Pons (tissue), 1 donor: Measurements from ENCODE around the gene JAGN1.
A peak's percentile ranks its signal among the peaks of the same experiment; 100 is the strongest.
"Not testable (repeated sequence)": the region's sequence is repeated elsewhere in the genome, so short reads cannot be mapped to it uniquely, and the experiment has no call there.

Experiments used
- DNase-seq: peaks from one replicate; pipeline ENCODE4 v3.0.0-alpha.2; 2016; ENCODE audit warnings: low spot score

JAGN1 gene

DNA sequence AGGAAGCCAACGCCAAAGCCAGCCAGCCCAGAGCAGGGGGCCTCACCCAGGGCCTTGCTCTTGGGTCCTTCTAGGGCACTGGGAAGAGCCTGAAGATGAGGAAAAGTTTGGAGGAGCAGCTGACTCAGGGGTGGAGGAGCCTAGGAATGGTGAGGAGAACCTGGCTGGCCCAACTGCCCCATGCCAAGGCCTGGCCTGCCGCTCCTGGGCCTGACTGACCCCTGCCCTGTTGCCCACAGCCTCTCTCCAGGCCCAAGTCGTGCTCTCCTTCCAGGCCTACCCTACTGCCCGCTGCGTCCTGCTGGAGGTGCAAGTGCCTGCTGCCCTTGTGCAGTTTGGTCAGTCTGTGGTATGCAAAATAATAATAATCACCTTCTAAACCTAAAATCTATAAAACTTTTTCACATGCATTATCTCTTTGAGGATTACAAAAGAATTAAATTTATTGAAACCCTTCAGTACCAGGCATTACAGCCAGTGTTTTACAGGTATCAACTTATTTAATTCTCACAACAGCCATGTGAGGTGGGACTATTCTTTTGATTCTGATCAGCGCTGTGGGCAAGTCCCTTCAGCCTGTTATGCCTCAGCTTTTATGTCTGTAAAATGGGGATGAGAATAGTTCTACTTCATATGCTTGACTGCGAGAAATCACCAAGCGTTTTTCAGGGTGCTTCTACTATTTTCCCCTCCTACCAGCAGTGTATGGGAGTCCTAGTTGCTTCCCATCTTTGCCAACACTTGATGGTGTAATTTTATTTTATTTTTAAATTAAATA, 28.0 kb downstream of the JAGN1 start:
- no peak for DNase-seq

DNA sequence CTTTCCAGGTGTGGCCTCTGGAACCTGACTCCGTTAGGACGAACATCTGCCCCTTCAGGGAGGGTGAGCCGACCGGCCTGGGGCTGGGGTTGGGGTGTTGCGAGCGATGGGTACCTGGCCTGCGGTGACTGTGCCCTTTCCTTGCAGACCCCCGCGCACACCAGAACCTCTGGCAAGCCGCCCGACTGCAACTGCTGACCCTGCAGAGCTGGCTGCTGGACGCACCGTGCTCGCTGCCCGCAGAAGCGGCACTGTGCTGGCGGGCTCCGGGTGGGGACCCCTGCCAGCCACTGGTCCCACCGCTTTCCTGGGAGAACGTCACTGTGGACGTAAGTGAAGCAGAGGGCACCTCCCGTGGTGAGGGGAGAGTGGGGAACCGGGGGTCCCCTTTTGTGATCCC, 37.7 kb downstream of the JAGN1 start:
- DNase-seq = no peak

DNA sequence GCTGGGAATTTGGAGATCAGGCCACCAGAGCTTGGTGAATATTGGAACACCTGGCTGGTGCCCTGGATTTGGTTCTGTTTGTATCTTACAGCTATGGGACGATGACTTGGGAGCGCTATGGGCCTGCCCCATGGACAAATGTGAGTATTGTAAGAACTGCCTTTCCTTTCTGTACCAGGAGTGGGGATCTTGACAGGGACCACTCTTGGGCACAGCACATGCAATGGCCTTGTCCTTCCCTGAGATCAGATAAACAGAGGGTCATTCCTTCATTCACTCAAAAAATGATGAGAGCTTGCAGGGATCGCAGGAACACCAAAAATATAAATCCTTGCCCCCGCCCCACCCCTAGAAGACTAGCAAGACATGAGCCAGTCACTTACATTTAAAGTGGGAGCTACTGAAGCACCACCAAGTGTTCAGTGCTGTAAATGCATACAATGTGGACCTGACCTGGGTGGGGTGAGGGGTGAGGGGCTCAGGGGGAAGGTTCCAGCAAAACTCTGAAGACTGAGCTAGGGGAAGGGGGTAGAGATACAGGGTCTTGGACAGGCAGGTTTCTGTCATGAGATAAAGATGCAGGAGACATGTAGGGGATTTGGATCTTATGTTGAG, 40.5 kb downstream of the JAGN1 start:
- DNase-seq = no peak

DNA sequence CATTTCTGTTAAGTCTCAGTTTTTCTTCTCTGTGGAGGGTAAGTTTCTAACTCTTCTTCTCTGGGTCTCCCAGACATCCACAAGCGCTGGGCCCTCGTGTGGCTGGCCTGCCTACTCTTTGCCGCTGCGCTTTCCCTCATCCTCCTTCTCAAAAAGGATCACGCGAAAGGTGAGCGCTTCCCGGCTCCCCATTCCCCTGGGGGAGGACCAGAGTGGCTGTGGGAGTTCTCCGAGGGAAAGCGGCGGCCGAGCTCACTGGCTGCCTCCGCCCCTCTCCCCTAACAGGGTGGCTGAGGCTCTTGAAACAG, 42.1 kb downstream of the JAGN1 start:
- DNase-seq = no peak

DNA sequence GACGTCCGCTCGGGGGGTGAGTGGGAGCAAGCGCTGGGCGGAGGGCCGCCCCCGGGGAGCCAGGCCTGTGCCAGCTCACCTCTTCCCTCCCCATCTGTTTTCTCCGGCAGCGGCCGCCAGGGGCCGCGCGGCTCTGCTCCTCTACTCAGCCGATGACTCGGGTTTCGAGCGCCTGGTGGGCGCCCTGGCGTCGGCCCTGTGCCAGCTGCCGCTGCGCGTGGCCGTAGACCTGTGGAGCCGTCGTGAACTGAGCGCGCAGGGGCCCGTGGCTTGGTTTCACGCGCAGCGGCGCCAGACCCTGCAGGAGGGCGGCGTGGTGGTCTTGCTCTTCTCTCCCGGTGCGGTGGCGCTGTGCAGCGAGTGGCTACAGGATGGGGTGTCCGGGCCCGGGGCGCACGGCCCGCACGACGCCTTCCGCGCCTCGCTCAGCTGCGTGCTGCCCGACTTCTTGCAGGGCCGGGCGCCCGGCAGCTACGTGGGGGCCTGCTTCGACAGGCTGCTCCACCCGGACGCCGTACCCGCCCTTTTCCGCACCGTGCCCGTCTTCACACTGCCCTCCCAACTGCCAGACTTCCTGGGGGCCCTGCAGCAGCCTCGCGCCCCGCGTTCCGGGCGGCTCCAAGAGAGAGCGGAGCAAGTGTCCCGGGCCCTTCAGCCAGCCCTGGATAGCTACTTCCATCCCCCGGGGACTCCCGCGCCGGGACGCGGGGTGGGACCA, 42.6 kb downstream of the JAGN1 start:
- peak; percentile 61 for DNase-seq

DNA sequence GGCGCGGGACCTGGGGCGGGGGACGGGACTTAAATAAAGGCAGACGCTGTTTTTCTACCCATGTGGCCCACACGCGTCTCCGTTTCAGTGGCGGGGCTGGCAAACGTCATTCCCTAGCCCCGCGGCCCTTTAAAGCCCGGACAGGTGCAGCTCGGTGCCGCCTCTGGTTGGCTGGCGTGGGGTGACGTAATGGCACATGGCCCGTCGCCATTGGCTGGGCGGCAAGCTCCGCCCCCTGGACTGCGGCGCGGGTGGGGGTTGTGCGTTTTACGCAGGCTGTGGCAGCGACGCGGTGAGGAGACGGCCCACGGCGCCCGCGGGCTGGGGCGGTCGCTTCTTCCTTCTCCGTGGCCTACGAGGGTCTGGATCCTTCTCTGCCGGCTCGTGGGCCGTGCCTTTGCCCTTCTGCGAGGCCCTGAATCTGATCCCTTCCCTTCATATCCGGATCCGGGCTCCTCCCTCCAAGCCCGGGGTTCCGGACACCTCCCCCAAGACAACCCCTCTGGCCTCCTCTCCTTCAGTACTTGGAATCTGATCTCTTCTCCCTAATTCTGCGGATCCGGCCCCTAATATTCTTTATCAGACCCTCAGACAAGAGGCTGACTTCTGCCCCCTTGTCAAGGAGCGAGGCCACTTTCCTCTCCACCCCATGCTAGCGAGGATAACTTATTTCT, 43.3 kb downstream of the JAGN1 start, which contains the start of gene CRELD1:
TSS of gene CRELD1 (plus strand) at position 274 of the 674 bp plus-strand sequence. CDS start 605 bp downstream, outside the sequence.
- DNase-seq = peak; percentile 94

DNA sequence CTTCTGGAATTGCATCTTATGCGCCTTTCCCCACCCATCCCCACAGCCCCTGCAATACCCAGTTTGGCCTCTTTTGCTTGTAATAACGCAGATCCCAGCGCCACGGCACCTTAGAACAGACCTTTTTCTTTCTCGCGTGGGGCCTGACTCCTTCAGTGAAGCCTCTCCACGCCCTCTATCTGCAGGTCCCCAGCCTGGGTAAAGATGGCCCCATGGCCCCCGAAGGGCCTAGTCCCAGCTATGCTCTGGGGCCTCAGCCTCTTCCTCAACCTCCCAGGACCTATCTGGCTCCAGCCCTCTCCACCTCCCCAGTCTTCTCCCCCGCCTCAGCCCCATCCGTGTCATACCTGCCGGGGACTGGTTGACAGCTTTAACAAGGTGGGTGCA, 43.8 kb downstream of the JAGN1 start:
- no peak for DNase-seq

DNA sequence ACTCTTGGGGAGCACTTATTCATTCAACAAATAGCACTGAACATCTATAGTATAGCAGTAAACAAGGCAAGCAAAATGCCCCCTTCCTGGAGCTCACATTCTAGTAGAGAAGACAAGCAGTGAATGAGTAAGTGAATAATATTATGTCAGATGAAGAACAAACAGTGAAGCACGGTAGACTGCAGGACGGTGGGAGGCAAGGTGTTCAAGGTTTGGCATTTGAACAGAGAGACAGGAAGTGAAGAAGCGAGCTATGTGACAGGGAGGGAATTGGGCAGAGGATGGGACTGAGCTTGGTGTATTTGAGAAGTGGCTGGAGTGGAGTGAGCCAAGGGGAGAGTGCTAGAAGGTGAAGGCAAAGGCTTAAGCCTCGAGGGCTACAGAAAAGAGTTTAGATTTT, 44.6 kb downstream of the JAGN1 start:
- no peak for DNase-seq

DNA sequence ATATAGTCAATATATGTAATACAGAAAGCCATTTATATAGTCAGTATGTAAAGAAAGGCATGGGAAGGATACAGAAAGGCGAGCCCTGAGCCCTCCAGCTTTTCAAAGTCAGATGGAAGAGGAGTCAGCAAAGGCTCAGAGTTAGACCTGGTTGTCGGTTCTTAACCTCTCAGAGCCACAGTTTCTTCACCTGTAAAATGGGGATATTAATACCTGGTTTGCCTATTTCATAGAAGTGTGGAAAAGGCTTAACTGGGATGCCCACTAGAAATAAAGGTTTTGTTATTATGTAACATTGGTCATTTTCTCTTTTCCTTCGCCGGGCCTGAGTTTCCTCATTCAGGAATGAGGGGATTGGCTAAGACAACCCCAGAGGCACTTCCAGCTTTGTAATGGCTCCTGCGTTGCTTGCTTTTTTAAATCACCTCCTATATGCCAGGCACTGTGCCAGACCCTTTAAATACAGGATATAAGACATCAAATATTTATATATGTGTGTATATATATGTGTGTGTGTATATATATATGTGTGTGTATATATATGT, 45.6 kb downstream of the JAGN1 start:
- no peak for DNase-seq

DNA sequence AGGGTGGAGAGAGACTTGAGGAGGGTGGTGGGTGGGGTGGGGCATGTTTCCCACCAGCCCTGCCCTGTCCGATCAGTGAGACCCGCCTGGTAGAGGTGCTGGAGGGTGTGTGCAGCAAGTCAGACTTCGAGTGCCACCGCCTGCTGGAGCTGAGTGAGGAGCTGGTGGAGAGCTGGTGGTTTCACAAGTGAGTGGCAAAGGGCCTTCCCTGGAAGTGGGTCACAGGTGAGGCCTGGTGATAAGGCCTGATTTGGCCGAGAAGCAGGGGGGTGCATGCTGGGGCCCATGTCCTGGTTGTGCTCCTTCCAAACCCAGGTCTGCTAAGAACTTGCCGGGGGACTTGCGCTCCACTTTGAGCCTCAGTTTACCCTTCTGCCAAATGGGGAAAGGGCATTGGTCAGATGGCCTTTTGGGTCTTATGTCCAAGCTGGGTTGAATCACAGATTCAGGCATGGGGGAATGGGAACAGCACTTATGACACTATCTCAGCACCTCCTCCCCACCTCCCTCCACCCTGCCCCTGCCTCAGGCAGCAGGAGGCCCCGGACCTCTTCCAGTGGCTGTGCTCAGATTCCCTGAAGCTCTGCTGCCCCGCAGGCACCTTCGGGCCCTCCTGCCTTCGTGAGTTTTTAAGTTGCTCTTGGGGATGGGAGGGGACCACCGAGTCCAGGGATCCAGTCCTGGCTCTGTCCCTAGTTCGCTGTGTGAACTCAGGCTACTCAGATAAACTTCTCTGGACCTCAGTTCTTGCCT, 47.3 kb downstream of the JAGN1 start:
- no peak for DNase-seq

DNA sequence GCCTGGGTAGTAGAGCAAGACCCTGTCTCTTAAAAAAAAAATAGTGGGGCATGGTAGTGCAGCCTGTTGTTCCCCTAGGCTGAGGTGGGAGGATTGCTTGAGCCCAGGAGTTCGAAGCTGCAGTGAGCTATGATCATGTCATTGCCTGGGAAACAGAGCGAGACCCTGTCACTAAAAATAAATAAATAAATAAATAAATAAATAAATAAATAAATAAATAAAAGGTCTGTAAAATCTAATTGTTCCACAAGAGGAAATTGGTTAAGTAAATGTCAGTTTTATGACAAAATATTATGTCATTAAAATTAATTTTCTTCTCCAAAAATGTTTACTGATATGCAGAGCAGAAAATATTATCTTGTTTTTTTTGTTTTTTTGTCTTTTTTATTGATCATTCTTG, 48.6 kb downstream of the JAGN1 start:
- no peak for DNase-seq

DNA sequence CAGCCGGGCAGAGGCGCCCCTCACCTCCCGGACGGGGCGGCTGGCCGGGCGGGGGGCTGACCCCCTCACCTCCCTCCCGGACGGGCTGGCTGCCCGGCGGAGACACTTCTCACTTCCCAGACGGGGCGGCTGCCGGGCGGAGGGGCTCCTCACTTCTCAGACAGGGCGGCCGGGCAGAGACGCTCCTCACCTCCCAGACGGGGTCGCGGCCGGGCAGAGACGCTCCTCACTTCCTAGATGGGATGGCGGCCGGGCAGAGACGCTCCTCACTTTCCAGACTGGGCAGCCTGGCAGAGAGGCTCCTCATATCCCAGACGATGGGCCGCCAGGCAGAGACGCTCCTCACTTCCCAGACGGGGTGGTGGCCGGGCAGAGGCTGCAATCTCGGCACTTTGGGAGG, 49.5 kb downstream of the JAGN1 start:
- DNase-seq = not testable (repeated sequence)

DNA sequence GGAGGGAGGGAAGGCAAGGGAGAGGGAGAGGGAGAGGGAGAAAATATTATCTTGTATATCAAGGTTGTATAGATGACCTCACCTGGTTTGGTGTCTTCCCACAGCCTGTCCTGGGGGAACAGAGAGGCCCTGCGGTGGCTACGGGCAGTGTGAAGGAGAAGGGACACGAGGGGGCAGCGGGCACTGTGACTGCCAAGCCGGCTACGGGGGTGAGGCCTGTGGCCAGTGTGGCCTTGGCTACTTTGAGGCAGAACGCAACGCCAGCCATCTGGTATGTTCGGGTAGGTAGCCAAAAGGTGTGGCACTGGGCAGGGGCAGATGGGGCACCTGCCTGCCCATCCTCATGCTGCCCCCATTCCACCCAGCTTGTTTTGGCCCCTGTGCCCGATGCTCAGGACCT, 50.3 kb downstream of the JAGN1 start:
- DNase-seq = no peak

DNA sequence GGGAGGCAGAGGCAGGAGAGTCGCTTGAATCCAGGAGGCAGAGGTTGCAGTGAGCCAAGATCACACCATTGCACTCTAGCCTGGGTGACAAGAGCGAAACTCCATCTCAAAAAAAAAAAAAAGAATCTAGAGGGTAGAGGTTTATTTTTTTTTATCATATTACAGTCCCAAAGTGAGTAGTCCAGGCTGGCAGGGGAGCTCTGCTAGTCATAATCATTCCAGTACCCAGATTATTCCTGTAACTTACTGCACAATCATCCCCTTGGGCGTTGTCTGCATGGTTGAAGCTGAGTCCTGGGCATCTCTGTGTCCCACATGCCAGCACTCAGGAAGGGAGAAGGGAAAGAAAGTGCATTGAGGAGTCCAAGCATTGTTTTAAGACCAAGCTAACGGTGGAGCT, 51.8 kb downstream of the JAGN1 start:
- no peak for DNase-seq

DNA sequence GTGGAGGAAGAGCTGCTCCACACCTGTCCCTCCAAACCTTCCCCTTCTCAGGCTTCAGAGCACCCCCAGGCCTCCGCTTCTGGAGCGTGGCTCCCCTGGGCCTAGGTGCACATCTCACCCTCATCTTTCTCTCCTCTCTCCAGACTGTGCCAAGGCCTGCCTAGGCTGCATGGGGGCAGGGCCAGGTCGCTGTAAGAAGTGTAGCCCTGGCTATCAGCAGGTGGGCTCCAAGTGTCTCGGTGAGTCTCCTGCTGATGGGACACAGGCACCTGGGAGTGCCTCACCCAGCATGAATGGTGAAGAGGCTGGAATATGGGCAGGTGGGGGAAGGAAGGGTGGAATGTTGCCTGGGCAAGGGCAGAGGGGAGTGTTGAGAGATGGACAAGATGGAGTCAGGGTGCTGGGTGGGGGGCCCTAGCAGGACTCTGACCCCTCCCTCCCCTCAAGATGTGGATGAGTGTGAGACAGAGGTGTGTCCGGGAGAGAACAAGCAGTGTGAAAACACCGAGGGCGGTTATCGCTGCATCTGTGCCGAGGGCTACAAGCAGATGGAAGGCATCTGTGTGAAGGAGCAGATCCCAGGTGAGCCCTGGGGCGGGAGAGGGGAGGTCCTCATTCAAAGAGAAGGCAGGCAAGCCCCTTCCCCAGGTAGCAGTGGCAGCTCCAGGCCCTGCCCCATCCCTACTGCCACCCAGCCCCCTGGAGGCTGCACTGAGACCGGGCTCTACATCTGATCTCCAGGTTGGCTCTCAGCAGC, 52.7 kb downstream of the JAGN1 start:
- DNase-seq = no peak
